ENCODE data around the gene GABRG3.

The GABRG3 gene

DNA sequence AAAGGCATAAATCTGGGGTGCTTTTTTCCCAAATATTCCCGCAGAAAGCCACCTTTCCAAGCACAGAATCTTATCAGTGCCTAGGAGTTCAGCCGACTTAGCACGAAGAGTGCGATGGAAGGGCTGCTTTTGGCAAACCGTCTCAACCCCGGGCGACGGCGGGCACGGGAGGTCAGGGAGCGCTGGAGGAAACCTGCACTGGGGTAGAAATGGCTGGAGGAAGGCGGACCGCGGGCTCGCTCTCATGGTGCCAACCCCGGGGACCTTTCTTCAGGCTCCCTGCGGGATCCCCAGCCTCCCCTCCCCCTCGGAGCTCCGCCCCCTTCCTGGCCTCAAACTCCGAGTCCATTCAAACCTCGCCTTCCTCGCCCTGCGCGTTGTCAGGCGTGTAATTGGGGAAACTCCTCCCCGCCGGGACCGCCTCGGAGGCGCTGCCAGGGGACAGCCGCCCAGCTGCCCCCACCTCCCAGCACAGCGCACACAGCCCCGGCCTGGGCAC lies at the start of gene GABRG3:
TSS of gene GABRG3 (plus strand) at position 470 of the 499 bp plus-strand sequence.
- ChIA-PET POLR2A (no interaction called here), CTCF (no interaction called here)
- no peaks in the 10 kb centered on the region for H3K9me3 ChIP-seq (ENCODE audit: control insufficient read depth, insufficient read depth, low read depth, low read length)
- no peak within 1 kb of the TSS for H3K27ac ChIP-seq (ENCODE audit: extremely low read depth, low read depth, low read length)
- no peaks in the 10 kb centered on the region for H3K4me1 ChIP-seq (ENCODE audit: control insufficient read depth, insufficient read depth, low read length)
- H3K4me3 ChIP-seq (ENCODE audit: low read depth, low read length): no peak within 1 kb of the TSS
- 0 out of 2 replicates have a peak, but pooled peaks have one; percentile 31 for TF ChIP-seq SP3 (tag by site-specific recombination; IDR thresholded peaks at IDR 0.05)
- 0 out of 2 replicates have a peak, but pooled peaks have one; percentile 11 for TF ChIP-seq ZNF335 (tag by site-specific recombination; conservative IDR thresholded peaks at IDR 0.05)
- TF ChIP-seq ZNF777 (tag by site-specific recombination; IDR thresholded peaks at IDR 0.05; ENCODE audit: borderline replicate concordance): no peak
- H3K36me3 ChIP-seq (ENCODE audit: control insufficient read depth in 2 of 2, insufficient read depth in 1 of 2, low read length in 2 of 2): no peaks in the 10 kb centered on the region

DNA sequence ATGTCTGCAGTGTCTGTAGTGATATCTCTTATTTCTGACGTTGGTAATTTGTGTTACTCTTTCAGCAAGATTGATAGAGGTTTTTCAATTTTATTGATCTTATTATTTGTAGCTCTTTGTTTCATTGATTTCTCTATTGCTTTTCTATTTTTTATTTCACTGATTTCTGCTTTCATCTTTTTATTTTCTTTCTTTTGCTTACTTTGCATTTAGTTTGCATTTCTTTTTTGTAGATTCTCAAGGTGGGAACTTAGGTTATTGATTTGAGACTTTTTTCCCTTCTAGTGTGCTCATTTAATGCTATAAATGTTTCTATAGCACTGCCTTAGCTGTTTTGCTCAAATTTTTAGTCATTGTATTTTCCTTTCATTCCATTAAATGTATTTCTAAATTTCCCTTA lies 49.5 kb upstream of the GABRG3 start:
- Histone ChIP-seq H3K4me1 (ENCODE audit: control insufficient read depth, insufficient read depth, low read length) (no peaks in the 10 kb centered on the region), H3K36me3 (ENCODE audit: control insufficient read depth in 2 of 2, insufficient read depth in 1 of 2, low read length in 2 of 2) (no peaks in the 10 kb centered on the region), H3K4me3 (ENCODE audit: low read depth, low read length) (no peak overlapping the region), H3K9me3 (ENCODE audit: control insufficient read depth, insufficient read depth, low read depth, low read length) (no peaks in the 10 kb centered on the region), H3K27ac (ENCODE audit: extremely low read depth, low read depth, low read length) (no peak overlapping the region)
- CTCF ChIA-PET: no interaction called here
- POLR2A ChIA-PET: no interaction called here
- TF ChIP-seq ZFHX2 (tag by site-specific recombination; conservative IDR thresholded peaks at IDR 0.05) (no peak), ZNF561 (tag by site-specific recombination; IDR thresholded peaks at IDR 0.05; ENCODE audit: borderline replicate concordance) (no peak), ZNF670 (tag by site-specific recombination; IDR thresholded peaks at IDR 0.05; ENCODE audit: low read depth) (no peak), ZNF837 (tag by site-specific recombination; IDR thresholded peaks at IDR 0.05) (no peak), ZNF600 (tag by site-specific recombination; IDR thresholded peaks at IDR 0.05) (no peak), ZBTB8A (tag by site-specific recombination; IDR thresholded peaks at IDR 0.05) (no peak), ZNF629 (tag by site-specific recombination; IDR thresholded peaks at IDR 0.05) (no peak), FEZF1 (tag by site-specific recombination; IDR thresholded peaks at IDR 0.05) (no peak), ZNF292 (tag by site-specific recombination; IDR thresholded peaks at IDR 0.05; ENCODE audit: borderline replicate concordance, low read depth) (no peak), ZNF114 (tag by site-specific recombination; IDR thresholded peaks at IDR 0.05) (no peak), ZXDB (tag by site-specific recombination; IDR thresholded peaks at IDR 0.05) (no peak), ZFP41 (tag by site-specific recombination; IDR thresholded peaks at IDR 0.05; ENCODE audit: borderline replicate concordance) (no peak), SCRT2 (tag by site-specific recombination; IDR thresholded peaks at IDR 0.05) (no peak), ZNF610 (tag by site-specific recombination; IDR thresholded peaks at IDR 0.05; ENCODE audit: borderline replicate concordance) (no peak)
- TF ChIP-seq, protein P1, sequence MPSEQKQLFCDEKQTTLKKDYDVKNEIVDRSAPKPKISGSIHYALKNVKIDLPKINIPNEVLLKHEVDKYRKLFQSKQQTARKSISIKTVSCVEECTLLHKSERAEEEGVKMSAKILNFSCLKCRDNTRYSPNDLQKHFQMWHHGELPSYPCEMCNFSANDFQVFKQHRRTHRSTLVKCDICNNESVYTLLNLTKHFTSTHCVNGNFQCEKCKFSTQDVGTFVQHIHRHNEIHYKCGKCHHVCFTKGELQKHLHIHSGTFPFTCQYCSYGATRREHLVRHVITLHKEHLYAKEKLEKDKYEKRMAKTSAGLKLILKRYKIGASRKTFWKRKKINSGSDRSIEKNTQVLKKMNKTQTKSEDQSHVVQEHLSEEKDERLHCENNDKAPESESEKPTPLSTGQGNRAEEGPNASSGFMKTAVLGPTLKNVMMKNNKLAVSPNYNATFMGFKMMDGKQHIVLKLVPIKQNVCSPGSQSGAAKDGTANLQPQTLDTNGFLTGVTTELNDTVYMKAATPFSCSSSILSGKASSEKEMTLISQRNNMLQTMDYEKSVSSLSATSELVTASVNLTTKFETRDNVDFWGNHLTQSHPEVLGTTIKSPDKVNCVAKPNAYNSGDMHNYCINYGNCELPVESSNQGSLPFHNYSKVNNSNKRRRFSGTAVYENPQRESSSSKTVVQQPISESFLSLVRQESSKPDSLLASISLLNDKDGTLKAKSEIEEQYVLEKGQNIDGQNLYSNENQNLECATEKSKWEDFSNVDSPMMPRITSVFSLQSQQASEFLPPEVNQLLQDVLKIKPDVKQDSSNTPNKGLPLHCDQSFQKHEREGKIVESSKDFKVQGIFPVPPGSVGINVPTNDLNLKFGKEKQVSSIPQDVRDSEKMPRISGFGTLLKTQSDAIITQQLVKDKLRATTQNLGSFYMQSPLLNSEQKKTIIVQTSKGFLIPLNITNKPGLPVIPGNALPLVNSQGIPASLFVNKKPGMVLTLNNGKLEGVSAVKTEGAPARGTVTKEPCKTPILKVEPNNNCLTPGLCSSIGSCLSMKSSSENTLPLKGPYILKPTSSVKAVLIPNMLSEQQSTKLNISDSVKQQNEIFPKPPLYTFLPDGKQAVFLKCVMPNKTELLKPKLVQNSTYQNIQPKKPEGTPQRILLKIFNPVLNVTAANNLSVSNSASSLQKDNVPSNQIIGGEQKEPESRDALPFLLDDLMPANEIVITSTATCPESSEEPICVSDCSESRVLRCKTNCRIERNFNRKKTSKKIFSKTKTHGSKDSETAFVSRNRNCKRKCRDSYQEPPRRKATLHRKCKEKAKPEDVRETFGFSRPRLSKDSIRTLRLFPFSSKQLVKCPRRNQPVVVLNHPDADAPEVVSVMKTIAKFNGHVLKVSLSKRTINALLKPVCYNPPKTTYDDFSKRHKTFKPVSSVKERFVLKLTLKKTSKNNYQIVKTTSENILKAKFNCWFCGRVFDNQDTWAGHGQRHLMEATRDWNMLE (tag by site-specific recombination; conservative IDR thresholded peaks at IDR 0.05; ENCODE audit: low read depth): no peak
- TF ChIP-seq, protein P2, sequence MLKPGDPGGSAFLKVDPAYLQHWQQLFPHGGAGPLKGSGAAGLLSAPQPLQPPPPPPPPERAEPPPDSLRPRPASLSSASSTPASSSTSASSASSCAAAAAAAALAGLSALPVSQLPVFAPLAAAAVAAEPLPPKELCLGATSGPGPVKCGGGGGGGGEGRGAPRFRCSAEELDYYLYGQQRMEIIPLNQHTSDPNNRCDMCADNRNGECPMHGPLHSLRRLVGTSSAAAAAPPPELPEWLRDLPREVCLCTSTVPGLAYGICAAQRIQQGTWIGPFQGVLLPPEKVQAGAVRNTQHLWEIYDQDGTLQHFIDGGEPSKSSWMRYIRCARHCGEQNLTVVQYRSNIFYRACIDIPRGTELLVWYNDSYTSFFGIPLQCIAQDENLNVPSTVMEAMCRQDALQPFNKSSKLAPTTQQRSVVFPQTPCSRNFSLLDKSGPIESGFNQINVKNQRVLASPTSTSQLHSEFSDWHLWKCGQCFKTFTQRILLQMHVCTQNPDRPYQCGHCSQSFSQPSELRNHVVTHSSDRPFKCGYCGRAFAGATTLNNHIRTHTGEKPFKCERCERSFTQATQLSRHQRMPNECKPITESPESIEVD (tag by site-specific recombination; IDR thresholded peaks at IDR 0.05): no peak
- TF ChIP-seq, protein P3, sequence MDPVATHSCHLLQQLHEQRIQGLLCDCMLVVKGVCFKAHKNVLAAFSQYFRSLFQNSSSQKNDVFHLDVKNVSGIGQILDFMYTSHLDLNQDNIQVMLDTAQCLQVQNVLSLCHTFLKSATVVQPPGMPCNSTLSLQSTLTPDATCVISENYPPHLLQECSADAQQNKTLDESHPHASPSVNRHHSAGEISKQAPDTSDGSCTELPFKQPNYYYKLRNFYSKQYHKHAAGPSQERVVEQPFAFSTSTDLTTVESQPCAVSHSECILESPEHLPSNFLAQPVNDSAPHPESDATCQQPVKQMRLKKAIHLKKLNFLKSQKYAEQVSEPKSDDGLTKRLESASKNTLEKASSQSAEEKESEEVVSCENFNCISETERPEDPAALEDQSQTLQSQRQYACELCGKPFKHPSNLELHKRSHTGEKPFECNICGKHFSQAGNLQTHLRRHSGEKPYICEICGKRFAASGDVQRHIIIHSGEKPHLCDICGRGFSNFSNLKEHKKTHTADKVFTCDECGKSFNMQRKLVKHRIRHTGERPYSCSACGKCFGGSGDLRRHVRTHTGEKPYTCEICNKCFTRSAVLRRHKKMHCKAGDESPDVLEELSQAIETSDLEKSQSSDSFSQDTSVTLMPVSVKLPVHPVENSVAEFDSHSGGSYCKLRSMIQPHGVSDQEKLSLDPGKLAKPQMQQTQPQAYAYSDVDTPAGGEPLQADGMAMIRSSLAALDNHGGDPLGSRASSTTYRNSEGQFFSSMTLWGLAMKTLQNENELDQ (tag by site-specific recombination; IDR thresholded peaks at IDR 0.05; ENCODE audit: low read depth): no peak
